IPS-18c (cell line): Measurements from ENCODE around the gene REXO5.
"Not testable (repeated sequence)": the region's sequence is repeated elsewhere in the genome, so short reads cannot be mapped to it uniquely, and the experiment has no call there.

Experiments
- H3K4me3 ChIP-seq: 2 replicates; pipeline ENCODE4 v1.7.0; 2013; ENCODE audit warnings: low read depth, mild to moderate bottlenecking, low read length, moderate library complexity; ENCODE audit not compliant: insufficient read depth
- H3K9me3 ChIP-seq: one replicate; pipeline ENCODE4 v1.6.1; 2013; ENCODE audit warnings: mild to moderate bottlenecking, low read length, moderate library complexity; ENCODE audit not compliant: control insufficient read depth, insufficient read depth

REXO5 gene

GRCh38 chr16:20859699-20860098 is 53.4 kb downstream of the REXO5 start:
- Histone ChIP-seq H3K4me3 (no peak overlapping the region), H3K9me3 (no peaks in the 10 kb centered on the region)

GRCh38 chr16:20860361-20860760 is 54.0 kb downstream of the REXO5 start:
- Histone ChIP-seq H3K9me3 (no peaks in the 10 kb centered on the region), H3K4me3 (no peak overlapping the region)

- H3K4me3 ChIP-seq, H3K9me3 ChIP-seq: not testable (repeated sequence)
Observed at GRCh38 chr16:20860995-20861394, 54.7 kb downstream of the REXO5 start.

- no peak overlapping the region for H3K4me3 ChIP-seq
Observed at GRCh38 chr16:20862162-20862960, 56.0 kb downstream of the REXO5 start.

GRCh38 chr16:20864376-20864775 is 58.0 kb downstream of the REXO5 start:
- H3K9me3 ChIP-seq, H3K4me3 ChIP-seq: not testable (repeated sequence)

More at GRCh38 chr16:20862162-20862960, 56.0 kb downstream of the REXO5 start:
- no peaks in the 10 kb centered on the region for H3K9me3 ChIP-seq

- Histone ChIP-seq H3K9me3 (no peaks in the 10 kb centered on the region), H3K4me3 (no peak overlapping the region)
Observed at GRCh38 chr16:20865420-20866131, 59.2 kb downstream of the REXO5 start.

DNA sequence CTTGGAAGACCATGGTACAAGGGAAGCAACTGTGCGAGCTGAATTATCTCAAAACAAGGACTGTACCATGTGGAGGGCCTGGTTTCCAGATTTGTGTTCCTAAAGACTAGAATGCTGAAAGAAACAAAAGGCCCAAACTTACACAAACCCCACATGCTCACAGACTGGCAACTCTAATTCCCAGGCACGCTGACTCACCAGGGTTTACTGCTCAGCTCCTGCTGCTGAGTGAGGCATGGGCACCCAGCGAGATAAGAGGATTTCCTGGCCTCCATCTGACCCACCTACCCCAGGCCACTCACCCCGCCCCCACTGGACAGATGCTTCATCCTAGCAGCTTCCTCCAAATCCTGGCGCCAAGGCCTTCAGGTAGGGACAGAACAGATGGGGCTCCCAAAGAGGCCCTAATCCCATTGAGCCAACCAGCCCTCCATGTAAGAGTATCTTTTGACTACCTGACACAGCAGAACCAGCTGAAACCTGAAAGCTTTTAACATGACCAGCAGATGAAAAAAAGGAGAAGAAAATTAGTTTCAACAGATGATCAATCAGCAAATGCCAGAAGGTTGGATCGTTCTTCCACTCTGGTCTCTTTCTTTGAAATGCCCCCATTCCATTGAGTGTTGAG is 59.9 kb downstream of the REXO5 start:
- no peak overlapping the region for H3K4me3 ChIP-seq
- no peaks in the 10 kb centered on the region for H3K9me3 ChIP-seq

DNA sequence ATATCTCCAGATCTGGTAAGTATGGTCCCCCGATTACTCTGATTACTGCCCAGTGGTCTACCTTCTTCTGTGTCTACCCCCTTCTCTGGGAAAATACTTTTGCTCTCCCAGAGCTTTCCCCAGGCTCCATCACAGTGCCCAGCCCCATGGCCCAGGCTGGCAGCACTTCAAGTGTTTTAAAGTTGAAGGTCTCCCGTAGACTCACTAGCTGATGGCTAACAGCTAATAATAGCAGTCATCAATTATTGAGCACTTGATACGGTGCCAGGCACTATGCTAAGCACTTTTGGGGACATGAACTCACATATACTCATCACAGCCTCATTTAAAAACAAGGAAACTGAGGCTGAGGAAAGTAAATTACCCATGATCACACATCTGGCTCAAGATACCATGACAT is 60.5 kb downstream of the REXO5 start:
- H3K4me3 ChIP-seq: no peak overlapping the region
- no peaks in the 10 kb centered on the region for H3K9me3 ChIP-seq

- Histone ChIP-seq H3K4me3 (no peak overlapping the region), H3K9me3 (no peaks in the 10 kb centered on the region)
Observed at GRCh38 chr16:20867585-20867984, 61.3 kb downstream of the REXO5 start.

DNA sequence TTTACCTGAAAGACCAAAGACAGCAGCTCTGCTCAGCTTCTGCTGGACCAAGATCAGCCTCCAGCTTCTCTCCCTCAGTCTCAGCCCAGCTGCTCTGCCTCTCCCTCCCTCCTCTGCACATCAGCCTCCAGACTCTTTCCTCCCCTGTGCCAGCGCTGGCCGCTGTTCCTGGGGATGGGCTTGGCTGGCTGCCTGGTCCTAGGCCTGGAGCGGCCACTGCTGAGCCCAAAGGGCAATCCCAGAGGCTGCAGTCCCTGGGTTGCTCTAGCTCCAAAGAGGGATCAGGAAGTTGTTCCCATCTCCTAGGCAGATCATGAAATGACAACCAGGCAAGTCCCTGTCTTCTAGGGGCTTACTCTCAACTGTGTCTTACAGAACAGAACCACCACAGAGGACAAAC is 62.6 kb downstream of the REXO5 start:
- Histone ChIP-seq H3K4me3 (no peak overlapping the region), H3K9me3 (no peaks in the 10 kb centered on the region)

DNA sequence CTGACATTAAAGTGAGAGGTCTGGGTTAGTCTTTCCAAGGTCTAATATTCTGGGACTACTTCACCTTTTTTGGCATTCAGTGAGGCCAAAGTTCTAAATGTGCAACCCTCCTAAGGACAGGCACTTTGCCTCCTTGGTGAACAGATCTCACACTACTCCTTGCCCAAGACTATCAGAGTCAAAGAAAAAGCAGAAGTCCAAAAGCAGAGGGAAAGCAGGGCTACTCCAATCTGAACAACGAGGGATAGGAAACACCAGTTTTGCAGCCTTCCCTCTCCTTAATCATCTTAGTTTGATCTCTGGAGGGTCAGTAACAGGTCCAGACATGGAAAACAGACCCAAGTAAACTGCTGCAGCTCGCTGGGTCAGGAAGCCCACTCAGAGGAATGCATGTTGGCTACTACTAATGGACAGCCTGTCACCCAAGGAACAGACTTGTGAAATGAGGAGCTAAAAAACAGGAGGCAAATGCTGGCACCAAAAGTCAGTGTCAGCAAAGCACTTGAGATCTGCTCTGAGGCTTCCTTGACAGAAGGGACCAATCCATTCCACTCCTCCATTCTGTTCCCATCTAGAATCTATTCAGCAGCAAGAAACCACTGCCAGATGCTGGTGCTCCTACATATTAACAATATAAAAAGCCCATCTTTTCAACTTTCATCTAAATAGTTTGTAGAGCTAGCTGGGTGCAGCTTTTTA is 63.9 kb downstream of the REXO5 start:
- Histone ChIP-seq H3K4me3 (no peak overlapping the region), H3K9me3 (no peaks in the 10 kb centered on the region)

DNA sequence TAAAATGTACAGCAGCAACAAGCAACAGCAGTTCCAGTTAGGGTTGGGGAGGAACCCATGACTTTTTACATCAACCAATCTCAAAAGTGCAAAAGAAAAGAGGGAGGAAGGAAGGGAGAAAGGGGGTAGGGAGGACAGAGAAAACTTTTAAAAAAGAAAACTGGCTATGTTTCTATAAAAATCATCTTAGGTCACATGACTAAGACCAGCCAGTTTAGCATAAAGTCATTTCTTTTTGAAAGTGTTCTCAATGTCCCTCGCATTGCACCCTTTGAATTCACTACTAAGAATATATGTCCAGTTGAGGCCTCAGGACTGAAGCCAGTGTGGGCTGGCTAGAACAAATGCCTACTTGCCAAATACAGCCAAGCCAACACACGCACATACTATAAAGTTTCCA is 64.9 kb downstream of the REXO5 start:
- Histone ChIP-seq H3K4me3 (no peak overlapping the region), H3K9me3 (no peaks in the 10 kb centered on the region)

DNA sequence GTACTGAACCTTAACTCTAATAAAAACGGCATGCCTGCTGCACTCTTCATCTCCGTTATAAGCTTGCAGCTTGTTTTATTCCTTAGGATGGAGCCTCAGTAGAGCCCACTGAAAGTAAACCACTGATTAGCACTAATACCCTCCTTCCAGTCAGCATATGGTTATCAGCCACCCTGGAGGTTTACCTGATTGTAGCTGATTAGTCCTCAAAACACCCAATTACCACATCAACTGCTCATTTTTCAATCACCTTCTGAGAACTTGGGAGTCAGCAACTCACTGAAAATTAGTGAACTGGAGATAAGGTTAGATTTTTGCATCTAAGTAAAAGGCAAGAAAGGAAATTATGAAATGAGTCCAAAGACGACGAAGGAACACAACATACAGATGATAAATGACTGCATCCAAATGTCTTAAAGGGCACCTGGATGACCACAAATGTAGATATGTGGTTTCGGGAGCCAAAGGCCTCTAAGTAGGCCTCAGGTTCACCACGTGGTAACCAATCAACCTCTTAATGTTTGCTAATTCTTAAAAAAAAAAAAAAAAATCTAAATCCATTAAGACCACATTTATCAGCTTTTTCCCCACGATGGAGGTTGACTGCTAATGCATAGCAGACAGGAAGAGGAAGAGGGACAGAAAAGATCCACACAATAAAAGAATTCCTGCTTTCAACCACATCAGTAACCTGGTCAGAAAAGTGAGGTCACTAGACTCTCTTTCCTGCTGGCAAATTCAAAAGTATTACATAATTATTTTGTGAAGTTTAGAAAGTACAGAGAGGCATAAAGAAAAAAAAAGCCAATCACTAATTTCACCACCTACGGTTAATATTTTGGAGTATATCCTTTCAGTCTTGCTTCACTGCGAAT is 65.9 kb downstream of the REXO5 start:
- H3K9me3 ChIP-seq: no peaks in the 10 kb centered on the region
- no peak overlapping the region for H3K4me3 ChIP-seq

- Histone ChIP-seq H3K9me3 (no peaks in the 10 kb centered on the region), H3K4me3 (no peak overlapping the region)
Observed at GRCh38 chr16:20873331-20873730, 67.0 kb downstream of the REXO5 start.

GRCh38 chr16:20874088-20874581 is 67.8 kb downstream of the REXO5 start:
- Histone ChIP-seq H3K4me3 (no peak overlapping the region), H3K9me3 (no peaks in the 10 kb centered on the region)

DNA sequence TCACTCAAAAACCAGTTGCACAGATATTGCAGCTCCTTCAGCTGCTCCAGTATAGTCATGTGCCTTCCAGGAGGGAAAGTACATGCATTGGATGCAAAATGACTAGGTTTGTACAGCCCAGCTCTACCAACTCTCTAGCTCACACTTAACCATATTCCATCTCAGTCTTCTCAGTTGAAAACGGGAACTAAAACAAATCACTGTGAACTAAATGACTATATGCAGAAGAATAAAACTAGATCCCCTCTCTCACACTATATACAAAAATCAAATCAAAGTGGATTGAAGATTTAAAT is 69.0 kb downstream of the REXO5 start:
- H3K9me3 ChIP-seq: no peaks in the 10 kb centered on the region
- H3K4me3 ChIP-seq: no peak overlapping the region

GRCh38 chr16:20878682-20879147 is 72.4 kb downstream of the REXO5 start:
- Histone ChIP-seq H3K4me3 (no peak overlapping the region), H3K9me3 (no peaks in the 10 kb centered on the region)
